Chondrocyte (in vitro differentiated cells): ENCODE data around the gene SFXN2. TPM values are rescaled to one million over a fixed set of nuclear protein-coding genes. Genes with fewer than 3 reads are reported as not detected.
A peak's percentile ranks its signal among the peaks of the same experiment; 100 is the strongest.
"Not testable (repeated sequence)": the region's sequence is repeated elsewhere in the genome, so short reads cannot be mapped to it uniquely, and the experiment has no call there.

Experiments used
- DNase-seq: peaks from one replicate; pipeline ENCODE4 v3.0.0; 2021; ENCODE audit warnings: mixed read lengths, low spot score
- H3K27ac Mint-ChIP-seq: one replicate; pipeline ENCODE4 v1.8.0; 2021; ENCODE audit warnings: mild to moderate bottlenecking, moderate library complexity, mixed read lengths; ENCODE audit not compliant: unreplicated experiment
- H3K27me3 Mint-ChIP-seq: 2 replicates; pipeline ENCODE4 v1.8.0; 2021; ENCODE audit warnings: low read depth, mixed read lengths
- H3K36me3 Mint-ChIP-seq: 2 replicates; pipeline ENCODE4 v1.8.0; 2021; ENCODE audit warnings: low read depth, mixed read lengths
- H3K4me1 Mint-ChIP-seq: 2 replicates; pipeline ENCODE4 v1.8.0; 2021; ENCODE audit warnings: low read depth, mild to moderate bottlenecking, mixed read lengths
- H3K4me3 Mint-ChIP-seq: one replicate; pipeline ENCODE4 v1.8.0; 2021; ENCODE audit warnings: mild to moderate bottlenecking, moderate library complexity, mixed read lengths; ENCODE audit not compliant: unreplicated experiment
- H3K9me3 Mint-ChIP-seq: 2 replicates; pipeline ENCODE4 v1.8.0; 2021; ENCODE audit warnings: low read depth, mixed read lengths
- CTCF ChIP-seq: fragments of 200-600 bp; sonication (generic); IDR thresholded peaks from 2 replicates; pipeline ENCODE4 v1.5.0; 2021; ENCODE audit warnings: antibody characterized with exemption, mild to moderate bottlenecking, moderate library complexity
- long read RNA-seq: library from polyadenylated mRNA; stranded (forward); transcript quantifications from one replicate; pipeline ENCODE4 v2.0.0, GENCODE V29; 2021
- total RNA-seq: library from RNA; stranded (reverse); gene quantifications from 3 replicates; pipeline ENCODE4 v1.2.1, GENCODE V29; 2021

Gene SFXN2
- 4.0 to 11.1 TPM (median 4.7 TPM) in 3 replicates for total RNA-seq
- long read RNA-seq, result 0 reads

GRCh38 chr10:102714621-102715455 is at the start of gene SFXN2:
TSS of gene SFXN2 (plus strand) at chr10:102714636. CDS start at chr10:102726637, 12,001 bp downstream.
- Mint-ChIP-seq H3K27me3 (no peaks in the 10 kb centered on the region), H3K27ac (peak within 1 kb of the TSS; percentile 98), H3K36me3 (no peaks in the 10 kb centered on the region), H3K9me3 (no peaks in the 10 kb centered on the region), H3K4me1 (peaks cover 63% of the 10 kb centered on the region), H3K4me3 (peak within 1 kb of the TSS; percentile 91)
- no peak for DNase-seq
- TF ChIP-seq CTCF, result peak; percentile 39

DNA sequence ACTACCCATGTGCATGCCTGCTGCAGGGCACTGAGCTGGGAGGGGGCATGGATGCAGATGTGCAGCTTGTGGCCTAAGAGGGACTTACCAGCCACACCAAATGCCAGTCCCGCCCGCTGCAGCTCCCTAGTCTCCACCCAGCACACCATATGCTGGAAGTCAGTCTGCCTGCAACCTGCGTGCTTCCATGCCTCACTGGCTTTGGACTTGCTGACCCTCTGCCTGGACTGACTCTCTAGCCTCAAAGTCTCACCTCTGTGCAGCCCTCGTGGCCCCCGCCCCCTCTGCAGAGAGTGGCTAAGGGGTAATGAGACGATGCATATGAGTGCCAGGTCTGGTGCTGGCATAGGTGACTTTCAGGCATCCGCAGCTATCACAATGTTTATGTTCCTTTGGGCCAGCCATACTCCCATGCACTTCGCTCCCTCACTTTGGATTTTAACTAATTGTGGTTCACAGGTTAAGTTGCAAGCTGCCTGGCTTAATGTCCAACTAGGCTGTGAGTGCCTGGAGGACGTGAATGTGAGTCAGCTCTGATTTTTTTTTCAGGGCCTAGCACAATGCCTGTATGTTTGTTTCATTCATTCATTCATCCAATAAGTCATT is 48.4 kb upstream of the SFXN2 start:
- H3K36me3 Mint-ChIP-seq, result no peaks in the 10 kb centered on the region
- peaks cover 21% of the 10 kb centered on the region for H3K4me1 Mint-ChIP-seq
- H3K9me3 Mint-ChIP-seq, result no peaks in the 10 kb centered on the region
- no peak overlapping the region for H3K27ac Mint-ChIP-seq
- TF ChIP-seq CTCF, result no peak
- no peaks in the 10 kb centered on the region for H3K27me3 Mint-ChIP-seq
- no peak overlapping the region for H3K4me3 Mint-ChIP-seq
- DNase-seq, result no peak

GRCh38 chr10:102667411-102667810 is 47.0 kb upstream of the SFXN2 start:
- not testable (repeated sequence) for H3K27me3 Mint-ChIP-seq, H3K27ac Mint-ChIP-seq, DNase-seq, H3K36me3 Mint-ChIP-seq, H3K4me3 Mint-ChIP-seq, H3K9me3 Mint-ChIP-seq
- peaks cover 14% of the 10 kb centered on the region for H3K4me1 Mint-ChIP-seq

GRCh38 chr10:102668326-102669107 is 45.9 kb upstream of the SFXN2 start:
- no peak overlapping the region for H3K27ac Mint-ChIP-seq
- no peak overlapping the region for H3K4me3 Mint-ChIP-seq
- no peaks in the 10 kb centered on the region for H3K27me3 Mint-ChIP-seq
- no peak for TF ChIP-seq CTCF
- H3K4me1 Mint-ChIP-seq, result peaks cover 23% of the 10 kb centered on the region
- no peaks in the 10 kb centered on the region for H3K36me3 Mint-ChIP-seq
- no peaks in the 10 kb centered on the region for H3K9me3 Mint-ChIP-seq
- DNase-seq, result peak; percentile 78

- Mint-ChIP-seq H3K4me3 (no peak overlapping the region), H3K36me3 (no peaks in the 10 kb centered on the region), H3K4me1 (peaks cover 33% of the 10 kb centered on the region), H3K9me3 (no peaks in the 10 kb centered on the region), H3K27ac (peak overlapping the region; percentile 45), H3K27me3 (no peaks in the 10 kb centered on the region)
- DNase-seq, result no peak
- TF ChIP-seq CTCF, result peak; percentile 67
These were observed 45.0 kb upstream of the SFXN2 start for GRCh38 chr10:102669206-102670064.
